ENCODE measurements around the gene CALCA.

GRCh38 chr11:14956111-14956510 is 16.0 kb downstream of the CALCA start:
- TF ChIP-seq POLR2A (IDR thresholded peaks at IDR 0.05) (no peak), CTCF (IDR thresholded peaks at IDR 0.05) (no peak)
